Endothelial cell of umbilical vein (primary cell): ENCODE measurements around the gene CCDC54. TPM values are rescaled to one million over a fixed set of nuclear protein-coding genes. Genes with fewer than 3 reads are reported as not detected.

ENCODE experiments used
- BruUV-seq: library from RNA; stranded (reverse); fragments of 400-500 nt; replicated peaks from 2 replicates; lab custom pipeline; 2021; lab: Mats Ljungman, UMichigan
- CTCF ChIA-PET: fragments of 300-600, 350-600 bp; sonication (Branson Sonifier 250); formaldehyde crosslinking; loops from one replicate; lab custom pipeline; 2021; ENCODE audit warnings: antibody characterized with exemption, inconsistent platforms; lab: Charles Lee
- POLR2A ChIA-PET: fragments of 300-600, 350-600 bp; sonication (Branson Sonifier 250); formaldehyde crosslinking; loops from one replicate; lab custom pipeline; 2021; ENCODE audit warnings: antibody characterized with exemption, inconsistent platforms; lab: Charles Lee
- DNase-seq: peaks from one replicate; pipeline ENCODE4 v3.0.0-alpha.2; 2011; ENCODE audit warnings: low read depth, low spot score
- FAIRE-seq: peaks from 2 replicates; lab custom pipeline; 2011; peaks lifted over from hg19 to GRCh38; lab: Jason Lieb, UNC
- H2AFZ ChIP-seq: 2 replicates; pipeline ENCODE4 v1.6.0; 2012; ENCODE audit warnings: low read depth, low read length, control low read depth, inconsistent platforms
- H3K27ac ChIP-seq: 2 replicates; pipeline ENCODE4 v1.5.1; 2011; ENCODE audit warnings: low read depth, mild to moderate bottlenecking, control low read depth, low read length, moderate library complexity; ENCODE audit not compliant: insufficient read depth
- H3K27me3 ChIP-seq, 2 experiments: 2 replicates each; pipeline versions ENCODE4 v1.6.0 to v1.6.1; 2011; ENCODE audit warnings: low read length in 2 of 2, mixed read lengths in 1 of 2; ENCODE audit not compliant: control insufficient read depth in 2 of 2, insufficient read depth in 2 of 2
- H3K36me3 ChIP-seq, 2 experiments: 2 replicates in 1 of 2; 3 replicates in 1 of 2; pipeline ENCODE4 v1.5.1; 2011; ENCODE audit warnings: low read length in 2 of 2, mild to moderate bottlenecking in 1 of 2, moderate library complexity in 1 of 2; ENCODE audit not compliant: control insufficient read depth in 2 of 2, insufficient read depth in 2 of 2; ENCODE audit errors: extremely low read depth in 1 of 2
- H3K4me1 ChIP-seq: 3 replicates; pipeline ENCODE4 v1.5.1; 2011; ENCODE audit warnings: mild to moderate bottlenecking, low read length; ENCODE audit not compliant: control insufficient read depth, insufficient read depth; ENCODE audit errors: extremely low read depth
- H3K4me2 ChIP-seq: 2 replicates; pipeline ENCODE4 v1.6.1; 2011; ENCODE audit warnings: low read length, control low read depth, mixed read lengths; ENCODE audit not compliant: insufficient read depth
- H3K4me3 ChIP-seq, 3 experiments: fragments of 200-600 bp in 1 of 3; sonication (generic), shearing (Covaris generic) in 1 of 3; replicated peaks in 1 of 3; 2 replicates each; pipeline ENCODE4 v1.5.1; 2011 to 2016; ENCODE audit warnings: control low read depth in 3 of 3, low read length in 3 of 3, mild to moderate bottlenecking in 2 of 3, inconsistent platforms in 1 of 3, low read depth in 1 of 3, moderate library complexity in 1 of 3; ENCODE audit not compliant: insufficient read depth in 1 of 3
- H3K79me2 ChIP-seq: 2 replicates; pipeline ENCODE4 v1.6.0; 2012; ENCODE audit warnings: low read length, inconsistent platforms; ENCODE audit not compliant: control insufficient read depth, insufficient read depth
- H3K9ac ChIP-seq: replicated peaks from 2 replicates; pipeline ENCODE3; 2011; ENCODE audit warnings: low read length, control low read depth; ENCODE audit not compliant: insufficient read depth; ENCODE audit errors: extremely low read depth
- H3K9me1 ChIP-seq: replicated peaks from 3 replicates; pipeline ENCODE4 v1.6.0; 2011; ENCODE audit warnings: mild to moderate bottlenecking, low read length; ENCODE audit not compliant: control insufficient read depth, insufficient read depth; ENCODE audit errors: extremely low read depth
- H3K9me3 ChIP-seq: replicated peaks from 2 replicates; pipeline ENCODE4 v1.5.1; 2012; ENCODE audit warnings: low read length, inconsistent platforms; ENCODE audit not compliant: control insufficient read depth, insufficient read depth
- H4K20me1 ChIP-seq: replicated peaks from 2 replicates; pipeline ENCODE3; 2011; ENCODE audit warnings: mild to moderate bottlenecking, low read length; ENCODE audit not compliant: control insufficient read depth, insufficient read depth; ENCODE audit errors: extremely low read depth
- CTCF ChIP-seq, 2 donors: IDR thresholded peaks; 1 replicate in 1 of 2; 2 replicates in 1 of 2; pipeline ENCODE4 v1.5.1; 2011; ENCODE audit warnings: low read length in 2 of 2, mild to moderate bottlenecking in 2 of 2, moderate library complexity in 2 of 2, control low read depth in 1 of 2, inconsistent platforms in 1 of 2, low read depth in 1 of 2; ENCODE audit not compliant: insufficient read depth in 1 of 2; ENCODE audit errors: extremely low read depth in 1 of 2
- EZH2 ChIP-seq: IDR thresholded peaks from 2 replicates; pipeline ENCODE4 v1.6.1; 2012; ENCODE audit warnings: borderline replicate concordance, low read depth, mild to moderate bottlenecking, moderate library complexity, low read length, inconsistent platforms; ENCODE audit not compliant: severe bottlenecking
- FOS ChIP-seq: IDR thresholded peaks from 2 replicates; pipeline ENCODE4 v1.6.1; 2011; ENCODE audit warnings: mild to moderate bottlenecking, low read length, moderate library complexity, borderline replicate concordance; ENCODE audit not compliant: insufficient read depth
- GATA2 ChIP-seq: IDR thresholded peaks from 2 replicates; pipeline ENCODE4 v1.7.0; 2011; ENCODE audit warnings: low read depth, mild to moderate bottlenecking, moderate library complexity, mixed read lengths, low read length; ENCODE audit not compliant: insufficient read length, insufficient read depth
- JUN ChIP-seq: IDR thresholded peaks from 2 replicates; pipeline ENCODE4 v1.6.1; 2011; ENCODE audit warnings: borderline replicate concordance, low read depth; ENCODE audit not compliant: insufficient read length, insufficient read depth
- MYC ChIP-seq: IDR thresholded peaks from one replicate; pipeline ENCODE4 v1.6.1; 2011; ENCODE audit warnings: mild to moderate bottlenecking, low read depth, low read length
- POLR2A ChIP-seq: IDR thresholded peaks from 2 replicates; pipeline ENCODE4 v1.6.1; 2012; ENCODE audit warnings: low read depth, mild to moderate bottlenecking, control low read depth, low read length
- POLR2AphosphoS5 ChIP-seq: IDR thresholded peaks from 2 replicates; pipeline ENCODE4 v1.6.1; 2012; ENCODE audit warnings: low read depth, mild to moderate bottlenecking, control low read depth, low read length, moderate library complexity; ENCODE audit not compliant: insufficient read depth
- dilution Hi-C: fragments of 300-500 bp; cut with MboI; formaldehyde crosslinking; loops from one replicate; pipeline ENCODE4 v1.15.0; 2019; ENCODE audit warnings: low sequenced_read_pairs; ENCODE audit not compliant: extremely low pct_ligation_motif_present
- intact Hi-C: fragments of 100-400 bp; cut with micrococcal nuclease; formaldehyde crosslinking; loops from one replicate; pipeline ENCODE4 v1.10.0; 2022
- polyA plus RNA-seq, 4 experiments: library from polyadenylated mRNA; depleted of rRNA in 3 of 4; stranded (reverse) in 3 of 4; unstranded in 1 of 4; fragments of >200 nt; gene quantifications; 2 replicates each; pipeline versions ENCODE4 v1.2.1 to v1.2.3, GENCODE V29; 2011 to 2012; ENCODE audit warnings: missing spikeins in 1 of 4
- total RNA-seq: library from RNA; stranded (reverse); gene quantifications from 2 replicates; pipeline ENCODE4 v1.2.3, GENCODE V29; 2021
- TF ChIP-seq, protein P1 (sequence below): IDR thresholded peaks from 2 replicates; pipeline ENCODE4 v1.6.1; 2011; ENCODE audit not compliant: insufficient read depth, insufficient read length

The CCDC54 gene
- total and polyA plus RNA-seq, 2 donors (not counting 3 experiments of a cell fraction or from before 2014, with no cell fraction given): not detected

- DNase-seq (no peak), FAIRE-seq (no peak)
- Histone ChIP-seq H3K4me2 (no peak overlapping the region), H3K79me2 (no peaks in the 10 kb centered on the region), H3K4me1 (no peaks in the 10 kb centered on the region), H3K9me3 (no peaks in the 10 kb centered on the region), H4K20me1 (no peaks in the 10 kb centered on the region), H3K36me3 (no peaks in the 10 kb centered on the region), H3K4me3 (no peak overlapping the region), H3K27ac (no peak overlapping the region), H3K9ac (no peak overlapping the region), H3K9me1 (no peaks in the 10 kb centered on the region), H2AFZ (no peak overlapping the region), H3K27me3 (no peaks in the 10 kb centered on the region)
- CTCF ChIA-PET: no interaction called here
- no peak for TF ChIP-seq EZH2
- TF ChIP-seq, protein P1, sequence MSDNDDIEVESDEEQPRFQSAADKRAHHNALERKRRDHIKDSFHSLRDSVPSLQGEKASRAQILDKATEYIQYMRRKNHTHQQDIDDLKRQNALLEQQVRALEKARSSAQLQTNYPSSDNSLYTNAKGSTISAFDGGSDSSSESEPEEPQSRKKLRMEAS: no peak
- TF ChIP-seq POLR2AphosphoS5: no peak
- TF ChIP-seq POLR2A: no peak
- no peak for TF ChIP-seq MYC
- TF ChIP-seq CTCF (IDR thresholded peaks at IDR 0.05; ENCODE audit: extremely low read depth in 1 of 2, insufficient read depth in 1 of 2, low read depth in 1 of 2, low read length in 2 of 2): no peak
- TF ChIP-seq GATA2: no peak
- TF ChIP-seq FOS: no peak
- no peak for TF ChIP-seq JUN
- no TSS peak for BruUV-seq
- intact Hi-C loops: no loop called here
- POLR2A ChIA-PET: no interaction called here
- dilution Hi-C loops: no loop called here
Observed at GRCh38 chr3:107345822-107346405, 31.3 kb upstream of the CCDC54 start.
